ENCODE results near the gene CD48. TPM values are rescaled to one million over a fixed set of nuclear protein-coding genes. Genes with fewer than 3 reads are reported as not detected.
"Not testable (repeated sequence)": the region's sequence is repeated elsewhere in the genome, so short reads cannot be mapped to it uniquely, and the experiment has no call there.

Gene CD48
- polyA plus RNA-seq, 4 donors: 0.66 to 2.6 (median 1.5) TPM

DNA sequence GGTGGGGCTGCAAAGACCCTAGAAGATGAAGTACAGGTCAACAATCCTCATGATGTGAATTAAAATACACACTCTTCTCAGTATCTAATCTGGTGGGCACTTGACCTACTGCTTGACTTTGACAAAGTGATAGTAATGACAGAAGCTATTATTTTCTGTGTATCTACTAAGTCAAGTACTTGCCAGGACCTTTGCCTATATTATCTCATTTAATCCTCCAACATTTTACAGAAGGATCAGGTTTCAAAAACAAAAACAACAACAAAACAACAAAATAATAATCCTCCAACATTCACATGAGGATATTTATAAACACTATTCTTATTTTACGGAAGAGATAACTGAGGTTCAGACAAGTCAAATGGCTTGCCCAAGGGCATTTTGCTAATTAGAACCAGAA is 4.4 kb upstream of the CD48 start:
- DNase-seq (ENCODE audit: low read depth in 4 of 4, low spot score in 2 of 4): no peak

DNA sequence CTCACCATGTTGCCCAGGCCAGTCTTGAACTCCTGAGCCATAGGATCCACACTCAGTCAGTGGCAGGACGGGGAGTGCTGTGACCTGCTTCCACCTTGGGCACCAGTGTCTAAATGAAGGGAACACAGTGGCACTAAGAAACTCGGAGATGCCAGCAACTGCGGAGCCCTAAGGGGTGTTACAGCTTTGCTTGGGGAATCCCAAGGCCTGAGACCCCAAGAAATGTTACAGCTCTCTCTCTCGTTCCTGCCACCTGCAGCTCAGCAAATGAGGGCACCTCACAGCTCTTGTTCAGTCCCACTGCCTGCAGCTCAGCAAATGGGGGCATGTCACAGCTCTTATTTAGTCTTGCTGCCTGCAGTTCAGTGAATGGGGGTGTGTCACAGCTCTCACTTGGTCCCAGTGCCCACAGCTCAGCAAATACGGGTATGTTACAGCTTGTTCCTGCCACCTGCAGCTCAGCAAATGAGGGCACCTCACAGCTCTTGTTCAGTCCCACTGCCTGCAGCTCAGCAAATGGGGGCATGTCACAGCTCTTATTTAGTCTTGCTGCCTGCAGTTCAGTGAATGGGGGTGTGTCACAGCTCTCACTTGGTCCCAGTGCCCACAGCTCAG is 2.5 kb upstream of the CD48 start:
- not testable (repeated sequence) for DNase-seq (ENCODE audit: low read depth in 4 of 4, low spot score in 2 of 4)

DNA sequence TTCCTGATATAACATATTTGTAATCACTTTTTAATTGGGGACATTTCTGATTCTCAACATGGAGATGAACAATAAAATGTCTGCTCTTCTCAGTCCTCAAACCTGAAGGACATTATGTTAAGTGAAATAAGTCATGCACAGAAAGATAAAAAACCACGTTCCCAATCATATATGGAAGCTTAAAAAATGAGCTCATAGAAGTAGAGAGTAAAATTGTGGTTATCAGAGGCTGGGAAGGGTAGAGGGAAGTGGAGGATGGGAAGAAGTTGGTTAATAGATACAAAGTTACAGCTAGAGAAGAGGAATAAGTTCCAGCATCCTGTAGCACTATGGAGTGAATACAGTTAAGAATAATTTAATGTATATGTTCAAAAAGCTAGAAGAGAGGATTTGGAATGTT is 1.5 kb upstream of the CD48 start:
- DNase-seq (ENCODE audit: low read depth in 4 of 4, low spot score in 2 of 4): no peak

DNA sequence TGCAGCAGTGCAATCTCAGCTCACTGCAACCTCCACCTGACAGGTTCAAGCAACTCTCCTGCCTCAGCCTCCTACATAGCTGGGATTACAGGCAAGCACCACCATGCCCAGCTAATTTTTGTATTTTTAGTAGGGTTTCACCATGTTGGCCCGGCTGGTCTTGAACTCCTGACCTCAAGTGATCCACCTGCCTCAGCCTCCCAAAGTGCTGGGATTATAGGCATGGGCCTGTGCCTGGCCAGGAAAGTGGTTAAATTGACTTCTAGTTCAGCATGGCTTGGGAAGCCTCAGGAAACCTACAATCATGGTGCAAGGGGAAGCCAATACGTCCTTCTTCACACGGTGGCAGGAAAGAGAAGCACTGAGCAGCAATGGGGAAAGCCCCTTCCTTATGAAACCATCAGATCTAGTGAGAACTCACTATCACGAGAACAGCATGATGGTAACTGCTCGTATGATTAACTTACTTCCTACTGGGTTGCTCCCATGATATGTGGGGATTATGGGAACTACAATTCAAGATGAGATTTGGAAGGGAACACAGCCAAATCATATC is 981 bp upstream of the CD48 start:
- not testable (repeated sequence) for DNase-seq (ENCODE audit: low read depth in 4 of 4, low spot score in 2 of 4)

DNA sequence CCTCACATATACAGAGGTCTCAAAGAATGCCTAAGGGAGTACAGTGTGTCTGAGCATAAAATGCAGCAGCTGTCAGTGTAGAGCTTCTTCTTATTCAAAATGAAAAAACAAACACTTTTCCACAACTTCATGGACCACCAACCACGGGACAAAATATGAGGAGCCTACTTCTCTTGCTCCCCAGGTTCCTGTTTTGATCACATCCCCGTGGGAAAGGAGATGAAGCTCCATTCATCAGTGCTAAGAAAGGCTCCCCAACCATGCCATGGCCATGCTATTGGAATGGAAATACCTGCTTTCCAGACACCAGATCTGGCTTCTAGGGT is 383 bp downstream of the CD48 start:
- DNase-seq (ENCODE audit: low read depth in 4 of 4, low spot score in 2 of 4): no peak

DNA sequence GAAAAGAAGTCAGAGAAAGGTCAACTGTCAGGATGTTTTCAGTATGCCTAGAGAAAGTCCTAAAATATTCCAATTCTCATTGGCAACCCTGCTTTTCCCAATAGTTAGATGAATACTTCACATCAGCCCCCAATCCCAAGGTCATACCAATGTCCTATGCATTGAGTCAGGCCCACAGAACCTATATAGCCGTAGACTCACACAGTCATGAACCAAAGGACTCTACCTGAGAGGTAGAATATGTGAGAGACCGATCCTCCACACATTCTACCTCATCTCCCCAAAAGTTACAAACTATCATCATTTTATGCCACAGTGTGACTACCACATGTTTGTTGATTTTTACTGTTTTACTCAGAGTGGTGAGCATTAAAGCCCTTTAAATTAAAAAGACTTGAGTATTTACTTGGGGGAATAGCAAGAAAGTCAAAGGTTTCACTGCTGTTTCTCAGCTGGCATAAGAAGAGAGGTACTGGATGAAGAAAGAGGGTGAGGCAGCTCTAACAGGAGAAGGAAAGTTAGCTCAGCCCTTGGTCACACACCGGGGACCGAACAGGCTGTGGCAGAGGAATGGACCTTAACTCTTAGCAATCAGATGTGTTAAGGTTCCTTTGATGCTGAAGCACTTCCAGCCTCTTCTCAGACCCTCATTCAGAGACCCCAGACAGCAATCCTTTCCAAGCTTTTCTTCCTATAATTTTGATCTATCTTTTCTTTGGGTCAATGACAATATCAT is 937 bp downstream of the CD48 start:
- DNase-seq (ENCODE audit: low read depth in 4 of 4, low spot score in 2 of 4): no peak

DNA sequence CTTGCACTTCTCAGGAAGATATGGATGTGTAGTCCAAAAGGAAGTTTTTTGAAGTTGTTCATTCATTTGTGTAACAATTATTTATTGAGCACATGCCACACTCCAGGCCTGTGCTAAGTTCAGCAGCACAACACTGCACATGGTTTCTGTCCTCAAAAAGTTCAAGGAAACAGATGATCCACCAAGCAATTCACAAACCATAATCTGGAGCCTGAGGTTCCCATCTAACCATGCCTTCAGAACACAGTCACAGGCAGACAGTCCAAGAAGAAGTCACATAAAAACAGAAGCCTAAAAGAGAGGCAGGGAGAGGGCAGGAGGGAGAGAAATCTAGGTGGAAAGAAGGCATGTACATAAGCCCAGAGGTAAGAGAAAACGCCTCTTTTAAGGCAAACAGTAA is 1.9 kb downstream of the CD48 start:
- DNase-seq (ENCODE audit: low read depth in 4 of 4, low spot score in 2 of 4): no peak

DNA sequence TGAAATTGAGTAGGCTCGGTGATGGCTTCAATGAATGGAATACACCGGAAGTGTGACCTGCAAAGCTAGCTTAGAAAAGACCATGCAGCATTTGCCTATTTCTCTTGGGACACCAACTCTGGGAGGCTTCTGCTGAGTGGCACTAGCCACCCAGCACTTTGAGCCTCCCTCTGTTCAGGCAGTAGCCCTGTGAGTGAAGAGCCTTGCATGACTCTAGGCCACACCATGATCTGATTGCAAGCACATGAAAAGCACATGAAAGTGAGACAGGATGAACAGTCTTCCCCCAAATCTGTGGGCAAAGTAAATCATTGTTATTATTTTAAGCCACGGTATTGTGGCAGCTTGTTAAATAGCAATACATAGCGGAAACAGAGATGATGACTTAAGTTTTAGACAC is 2.8 kb downstream of the CD48 start:
- no peak for DNase-seq (ENCODE audit: low read depth in 4 of 4, low spot score in 2 of 4)

DNA sequence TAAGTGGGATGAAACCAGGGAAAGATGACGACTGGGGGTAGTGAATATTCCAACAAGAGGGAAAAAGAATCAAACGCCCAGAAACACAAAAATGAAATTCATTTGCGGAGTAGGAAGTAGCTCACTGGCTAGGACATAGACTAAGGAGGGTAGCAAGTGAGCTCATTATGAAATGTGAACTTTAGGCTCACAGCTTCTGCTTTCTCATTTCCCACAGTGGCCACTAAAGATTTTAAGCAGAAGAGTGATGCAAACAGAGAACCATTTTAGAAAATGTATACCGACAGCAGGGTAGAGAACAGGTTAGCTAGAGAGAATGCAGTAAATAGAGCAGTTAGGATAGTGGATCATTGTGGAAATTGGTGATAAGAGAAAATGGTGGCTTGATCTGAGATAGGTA is 3.5 kb downstream of the CD48 start:
- no peak for DNase-seq (ENCODE audit: low read depth in 4 of 4, low spot score in 2 of 4)

DNA sequence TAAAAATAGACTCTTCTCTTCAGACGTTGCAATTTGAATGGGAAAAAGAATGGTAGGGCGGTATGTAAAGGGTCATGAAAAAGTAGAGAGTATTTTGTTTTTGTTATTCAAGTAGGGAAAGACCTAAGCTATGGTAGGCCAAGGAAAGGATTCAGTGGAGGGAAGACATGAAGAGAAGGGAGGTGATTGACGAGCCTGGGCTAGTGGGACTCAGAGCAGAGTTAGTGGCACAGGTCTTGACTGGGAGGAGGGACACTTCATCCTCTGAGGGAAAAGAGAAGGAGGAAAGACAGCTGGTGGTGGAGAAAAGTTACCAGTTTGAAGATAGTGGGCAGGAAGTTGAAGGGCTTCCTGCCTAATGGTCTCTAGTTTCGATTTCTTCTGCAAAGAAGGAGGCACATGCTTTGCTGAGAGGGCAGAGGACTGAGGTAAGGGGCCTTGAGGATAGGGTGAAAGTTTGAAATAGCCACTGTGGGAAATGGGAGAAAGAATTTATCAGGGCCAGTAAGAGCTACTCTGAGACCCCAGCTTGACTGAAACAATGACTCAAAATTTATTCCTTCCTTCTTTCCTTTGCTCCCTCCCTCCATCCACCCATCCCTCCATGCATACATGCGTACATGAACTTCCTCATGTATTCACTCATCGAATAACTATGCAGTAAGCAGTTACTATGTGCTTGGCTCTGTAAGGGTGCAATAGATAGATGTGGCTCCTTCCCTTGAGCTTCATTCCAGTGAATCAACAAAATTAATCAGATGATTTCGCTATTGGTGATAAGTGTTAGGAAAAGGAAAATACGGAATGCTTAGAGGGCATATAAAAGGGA is 4.2 kb downstream of the CD48 start:
- no peak for DNase-seq (ENCODE audit: low read depth in 4 of 4, low spot score in 2 of 4)

DNA sequence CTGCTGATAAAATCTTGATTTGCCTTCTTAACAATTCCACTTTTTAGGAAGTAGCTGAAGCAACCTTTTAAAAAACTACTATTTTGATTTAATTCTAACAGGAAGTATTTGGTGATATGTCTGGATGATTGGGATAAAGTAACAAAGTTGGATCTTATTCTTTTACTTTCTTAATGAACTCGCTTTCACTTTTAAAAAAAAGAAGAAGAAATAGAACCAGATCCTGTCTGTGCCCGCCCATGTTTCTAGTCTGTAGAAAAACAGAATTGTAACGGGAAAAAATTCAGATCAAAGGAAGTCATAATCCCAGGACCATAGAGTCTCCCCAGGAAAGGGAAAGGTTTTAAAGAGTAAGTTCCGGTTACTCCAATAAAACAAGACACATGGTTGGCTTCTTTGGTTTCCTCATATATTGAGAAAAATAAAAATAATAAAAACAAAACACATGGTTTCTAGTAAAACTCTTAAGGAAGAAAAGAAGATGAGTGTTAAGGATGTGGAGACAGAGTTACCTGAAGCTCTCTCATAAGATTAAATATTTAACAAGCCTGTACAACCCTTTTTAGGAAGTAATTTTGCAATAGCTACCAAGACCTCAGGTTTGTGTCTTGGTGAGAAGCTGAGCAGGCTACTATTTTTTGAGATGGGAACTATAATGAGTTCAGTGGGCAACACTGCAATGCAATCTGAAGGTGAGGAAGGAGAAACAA is 4.9 kb downstream of the CD48 start:
- DNase-seq (ENCODE audit: low read depth in 4 of 4, low spot score in 2 of 4): no peak

DNA sequence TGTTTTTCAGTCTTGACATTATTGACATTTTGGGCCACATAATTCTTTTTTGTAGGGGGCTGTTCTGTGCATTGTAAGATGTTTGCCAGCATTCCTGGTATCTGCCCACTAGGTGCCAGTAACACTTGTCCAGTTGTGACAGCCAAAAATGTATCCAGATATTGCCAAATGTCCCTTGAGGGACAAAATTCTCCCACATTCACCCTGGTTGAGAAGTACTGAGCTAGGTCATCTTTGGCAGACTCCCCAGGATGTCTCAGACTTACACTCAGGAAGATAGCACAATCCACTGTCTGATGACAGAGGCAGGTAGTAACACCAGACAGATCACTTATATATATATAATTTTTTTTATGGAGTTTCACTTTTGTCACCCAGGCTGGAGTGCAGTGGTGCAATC is 5.9 kb downstream of the CD48 start:
- no peak for DNase-seq (ENCODE audit: low read depth in 4 of 4, low spot score in 2 of 4)

DNA sequence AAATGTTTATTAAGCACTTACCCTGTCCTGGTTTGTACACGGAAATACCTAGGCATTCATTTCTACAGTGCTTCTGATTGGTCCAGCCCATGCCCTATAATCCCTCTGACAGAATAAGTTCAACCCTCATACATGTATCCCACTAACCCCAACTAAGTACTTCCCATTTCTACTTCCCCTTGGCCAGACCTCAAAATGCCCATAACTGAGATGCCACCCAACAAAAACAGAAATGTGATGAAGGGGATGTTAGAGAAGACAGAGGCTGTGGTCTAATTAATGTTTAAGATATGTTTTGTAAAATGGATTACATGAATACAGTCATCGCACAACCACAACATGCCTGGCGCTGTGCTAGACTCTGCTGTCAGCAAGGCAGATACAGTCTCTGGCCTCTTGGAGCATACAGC is 6.4 kb downstream of the CD48 start:
- DNase-seq (ENCODE audit: low read depth in 4 of 4, low spot score in 2 of 4): not testable (repeated sequence)

DNA sequence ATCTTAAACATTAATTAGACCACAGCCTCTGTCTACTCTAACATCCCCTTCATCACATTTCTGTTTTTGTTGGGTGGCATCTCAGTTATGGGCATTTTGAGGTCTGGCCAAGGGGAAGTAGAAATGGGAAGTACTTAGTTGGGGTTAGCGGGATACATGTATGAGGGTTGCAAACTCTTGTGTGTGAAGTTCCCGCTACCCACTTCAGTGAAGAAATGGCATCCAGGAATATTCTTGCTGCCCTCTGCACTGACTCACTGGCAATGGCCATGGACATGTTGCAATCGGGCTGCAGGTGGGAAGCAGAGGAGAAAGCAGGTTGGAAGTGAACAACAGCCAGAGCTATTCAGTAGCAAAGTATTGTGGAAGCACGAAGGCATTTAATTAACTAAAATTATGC is 7.4 kb downstream of the CD48 start:
- DNase-seq (ENCODE audit: low read depth in 4 of 4, low spot score in 2 of 4): no peak

DNA sequence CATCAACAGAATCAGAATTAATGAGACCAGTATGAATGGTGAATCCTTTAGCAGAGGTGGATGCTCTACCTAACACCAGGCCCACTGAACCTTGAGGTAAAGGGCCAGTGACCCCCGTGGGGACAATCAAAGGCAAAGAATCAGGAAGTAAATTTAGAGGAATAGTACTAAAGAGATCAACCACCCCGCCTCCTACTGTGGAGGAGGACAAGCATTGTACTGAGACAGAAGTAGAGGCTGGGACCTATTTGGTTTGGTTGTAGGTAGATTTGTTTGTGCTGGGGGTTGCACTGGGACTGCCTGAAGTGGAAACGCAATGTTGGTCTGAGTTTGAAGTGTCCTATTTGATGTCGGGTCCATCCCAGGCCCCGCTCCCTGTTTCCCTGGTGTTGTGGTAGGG is 9.5 kb downstream of the CD48 start:
- DNase-seq (ENCODE audit: low read depth in 4 of 4, low spot score in 2 of 4): no peak

DNA sequence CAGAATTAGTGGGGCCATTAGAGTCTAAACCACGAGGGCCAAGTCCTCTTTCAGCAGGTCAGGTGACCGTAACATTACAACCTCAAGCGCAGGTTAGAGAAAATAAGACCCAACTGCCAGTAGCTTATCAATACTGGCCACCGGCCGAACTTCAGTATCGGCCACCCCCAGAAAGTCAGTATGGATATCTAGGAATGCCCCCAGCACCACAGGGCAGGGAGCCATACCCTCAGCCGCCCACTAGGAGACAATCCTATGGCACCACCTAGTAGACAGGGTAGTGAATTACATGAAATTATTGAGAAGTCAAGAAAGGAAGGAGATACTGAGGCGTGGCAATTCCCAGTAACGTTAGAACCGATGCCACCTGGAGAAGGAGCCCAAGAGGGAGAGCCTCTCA is 19.2 kb downstream of the CD48 start:
- DNase-seq (ENCODE audit: low read depth in 4 of 4, low spot score in 2 of 4): not testable (repeated sequence)

DNA sequence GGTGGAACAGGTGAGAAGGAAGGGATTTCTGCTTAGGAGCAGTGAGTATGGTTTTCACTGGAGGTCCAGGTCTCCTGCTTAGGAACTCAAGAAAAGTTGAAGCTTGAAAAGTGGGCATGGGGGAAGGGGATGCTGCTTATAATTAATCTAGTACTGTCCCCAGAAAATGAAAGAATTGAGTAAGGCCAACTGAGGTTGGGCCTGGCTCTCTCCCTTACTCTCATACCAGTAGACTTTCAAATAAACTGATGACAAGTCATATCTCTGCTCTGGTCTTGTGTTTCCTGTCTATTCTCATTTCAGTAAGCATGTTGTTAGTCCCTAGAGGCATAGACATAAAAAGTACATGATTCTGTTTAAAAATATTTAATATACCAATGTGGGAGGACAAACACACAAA is 26.4 kb downstream of the CD48 start:
- no peak for DNase-seq (ENCODE audit: low read depth in 4 of 4, low spot score in 2 of 4)

DNA sequence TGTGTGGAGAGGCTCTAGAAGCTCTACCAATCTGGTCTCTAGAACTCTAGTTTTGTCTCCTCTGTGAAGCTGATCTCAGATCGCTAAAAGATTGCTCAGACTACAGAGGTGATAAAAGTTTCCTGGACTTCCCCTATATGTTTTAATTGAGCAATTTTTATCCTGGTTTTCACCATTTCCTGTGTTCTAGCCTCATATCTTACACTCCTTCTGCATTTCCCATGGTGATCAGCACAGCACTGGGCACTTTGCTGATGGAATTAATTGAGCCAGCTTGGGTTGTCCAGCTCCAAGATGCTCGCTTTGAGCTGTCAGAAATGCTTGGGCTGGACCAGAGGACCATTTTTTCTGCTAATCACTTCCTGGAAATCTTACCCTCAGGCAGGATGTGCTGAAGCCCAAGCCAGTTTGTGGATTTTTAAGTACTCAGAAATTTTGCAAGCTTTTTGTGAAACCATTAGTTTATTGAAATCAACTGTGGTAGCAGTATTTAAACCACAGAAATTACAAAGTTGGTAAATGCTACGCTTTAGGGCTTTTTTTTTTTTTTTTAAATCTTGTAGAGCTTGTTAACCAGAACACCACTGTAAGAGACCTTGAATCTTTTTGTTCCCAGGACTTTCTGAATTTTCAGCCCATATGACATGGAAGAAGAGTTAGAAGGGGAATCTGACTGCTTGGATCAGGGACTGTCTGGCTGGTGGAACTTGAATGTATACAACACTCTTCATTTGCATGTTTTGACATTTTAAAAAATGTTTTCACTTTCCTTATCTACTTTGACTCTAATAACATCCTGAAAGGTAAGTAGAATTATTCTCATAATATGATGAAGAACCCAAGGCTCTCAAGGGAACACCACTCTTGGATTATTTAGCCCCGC is 28.4 kb downstream of the CD48 start:
- DNase-seq (ENCODE audit: low read depth in 4 of 4, low spot score in 2 of 4): no peak

DNA sequence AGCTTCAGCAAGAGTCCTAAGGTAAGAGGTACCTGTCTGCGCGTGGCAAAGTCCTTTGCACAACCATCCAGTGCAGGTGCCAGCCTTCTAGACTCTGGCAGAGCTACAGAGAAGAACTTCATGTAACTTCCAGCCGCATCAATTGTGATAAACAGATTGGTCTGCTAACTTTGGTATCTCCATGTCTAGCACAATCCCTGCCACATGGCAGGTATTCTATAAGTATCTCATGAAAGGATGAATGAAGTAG is 29.8 kb downstream of the CD48 start:
- DNase-seq (ENCODE audit: low read depth in 4 of 4, low spot score in 2 of 4): no peak
